GM15510 (cell line): ENCODE measurements around the gene PRELID1.

Experiments used
- POLR2A ChIP-seq: IDR thresholded peaks from 3 replicates; pipeline ENCODE4 v1.6.1; 2011; ENCODE audit warnings: borderline replicate concordance; ENCODE audit not compliant: insufficient read length; ENCODE audit errors: extremely low read depth

Gene PRELID1

DNA sequence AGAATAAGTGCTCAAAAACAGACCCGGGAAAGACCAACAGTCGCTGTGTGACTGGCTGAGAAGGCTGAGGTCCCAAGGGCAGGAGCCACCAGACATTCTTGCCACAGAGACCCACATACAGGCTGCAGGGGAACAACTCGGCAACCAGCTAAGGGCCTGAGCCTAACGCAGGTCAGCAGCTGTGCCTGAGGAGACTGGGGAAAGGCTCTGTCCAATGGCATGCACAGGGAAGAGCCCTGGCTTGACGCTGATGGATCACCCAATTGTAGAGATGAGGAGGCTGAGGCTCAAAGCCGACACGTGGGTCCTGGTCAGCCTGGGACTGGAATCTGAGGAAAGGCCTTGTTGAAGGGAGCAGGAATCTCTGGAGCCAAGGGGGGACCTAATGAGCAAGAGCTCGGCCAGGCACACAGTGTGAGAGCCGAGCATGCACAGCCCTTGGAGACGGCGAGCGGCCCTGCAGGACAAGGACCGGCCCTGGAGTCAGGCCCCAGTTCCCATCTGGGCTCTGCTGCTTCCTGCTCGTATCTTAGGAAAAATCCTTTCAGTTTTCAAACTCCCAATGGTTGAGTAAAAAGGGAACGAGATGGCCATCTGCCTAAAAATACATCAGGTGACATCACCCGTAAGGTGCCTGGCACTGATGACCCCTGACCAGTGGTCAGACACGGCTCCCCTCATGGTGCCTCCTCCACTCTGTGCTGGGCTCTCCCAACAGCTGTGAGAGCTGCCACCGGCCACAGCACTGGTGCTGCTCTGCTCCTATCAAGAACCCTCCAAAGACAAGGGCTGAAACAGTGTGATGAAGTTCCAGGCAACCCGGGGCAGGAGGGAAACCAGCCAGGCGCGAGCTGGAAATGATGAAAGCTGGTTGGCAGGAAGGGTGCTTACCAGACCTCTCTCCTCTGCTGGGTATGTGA, 31.4 kb downstream of the PRELID1 start:
- TF ChIP-seq POLR2A: no peak

DNA sequence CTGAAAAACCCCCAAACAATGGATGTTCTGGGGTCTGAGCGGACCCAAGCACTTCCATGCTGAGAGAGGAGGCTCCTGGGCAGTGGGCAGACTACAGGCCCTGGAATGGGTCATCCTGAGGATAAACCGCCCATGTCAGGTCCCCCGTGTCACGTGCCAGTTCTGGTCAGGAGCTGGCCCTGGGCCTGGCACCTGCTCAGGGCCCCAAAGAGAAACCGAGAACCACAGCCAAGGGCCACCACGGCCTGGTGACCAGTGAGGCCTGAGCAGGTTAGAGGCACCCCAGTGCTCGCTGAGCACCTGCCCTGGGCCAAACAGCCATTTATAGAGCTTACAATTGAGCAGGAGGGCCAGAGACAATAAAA, 32.1 kb downstream of the PRELID1 start:
- no peak for TF ChIP-seq POLR2A

DNA sequence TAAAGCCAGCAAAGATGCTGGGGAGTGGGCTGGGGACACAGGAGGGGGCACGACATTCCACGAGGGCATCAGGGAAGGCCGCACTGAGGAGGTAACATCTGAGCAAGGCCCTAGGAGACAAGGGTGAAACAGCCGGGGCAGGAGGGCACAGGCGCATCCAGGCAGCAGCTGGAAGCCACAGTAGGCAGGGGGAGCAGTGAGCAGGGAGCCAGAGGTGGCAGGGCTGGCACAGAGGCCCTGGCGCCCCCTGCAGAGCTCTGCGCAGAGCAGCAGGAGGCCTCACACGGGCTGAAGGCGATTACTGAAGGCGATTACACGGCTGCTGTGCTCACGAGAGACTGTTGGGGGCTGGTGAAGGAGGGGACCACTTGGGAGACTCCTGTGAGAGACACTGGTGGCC, 32.5 kb downstream of the PRELID1 start:
- TF ChIP-seq POLR2A: no peak

DNA sequence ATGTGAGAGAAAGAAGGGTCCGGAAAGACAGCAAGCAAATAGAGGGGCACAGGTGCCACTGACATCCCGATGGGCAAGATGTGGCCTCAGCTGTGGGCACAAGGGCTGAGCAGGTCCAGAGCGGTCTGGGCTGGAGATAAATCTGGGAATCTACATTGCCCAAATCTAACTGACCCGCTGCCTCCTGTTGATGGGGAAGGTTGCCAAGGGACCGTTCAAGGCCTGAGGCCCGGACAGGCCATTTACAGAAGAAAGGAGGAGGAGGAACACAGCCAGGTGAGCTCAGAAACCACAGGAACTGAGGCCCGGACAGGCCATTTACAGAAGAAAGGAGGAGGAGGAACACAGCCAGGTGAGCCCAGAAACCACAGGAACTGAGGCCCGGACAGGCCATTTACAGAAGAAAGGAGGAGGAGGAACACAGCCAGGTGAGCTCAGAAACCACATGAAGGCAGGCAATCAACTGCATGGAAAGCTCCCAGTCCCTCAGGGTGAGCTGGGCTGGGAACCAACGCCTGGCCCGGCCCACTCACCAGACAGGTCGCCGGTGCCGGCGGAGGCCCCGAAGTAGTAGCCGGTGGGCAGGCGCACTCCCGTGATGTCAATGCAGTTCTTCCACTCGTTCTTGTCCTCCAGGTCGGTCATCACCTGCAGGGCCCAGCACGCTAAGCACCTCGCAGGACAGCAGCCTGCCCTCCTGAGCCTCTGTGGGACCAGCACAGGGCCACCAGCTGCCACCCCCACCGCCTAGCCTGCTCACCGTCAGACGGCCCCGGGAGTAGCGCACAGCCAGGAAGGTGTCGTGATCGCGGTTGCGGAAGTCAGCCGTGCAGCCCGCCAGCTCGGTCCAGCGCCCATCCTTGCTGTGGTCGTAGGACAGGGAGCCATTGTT, 33.2 kb downstream of the PRELID1 start:
- TF ChIP-seq POLR2A: no peak

DNA sequence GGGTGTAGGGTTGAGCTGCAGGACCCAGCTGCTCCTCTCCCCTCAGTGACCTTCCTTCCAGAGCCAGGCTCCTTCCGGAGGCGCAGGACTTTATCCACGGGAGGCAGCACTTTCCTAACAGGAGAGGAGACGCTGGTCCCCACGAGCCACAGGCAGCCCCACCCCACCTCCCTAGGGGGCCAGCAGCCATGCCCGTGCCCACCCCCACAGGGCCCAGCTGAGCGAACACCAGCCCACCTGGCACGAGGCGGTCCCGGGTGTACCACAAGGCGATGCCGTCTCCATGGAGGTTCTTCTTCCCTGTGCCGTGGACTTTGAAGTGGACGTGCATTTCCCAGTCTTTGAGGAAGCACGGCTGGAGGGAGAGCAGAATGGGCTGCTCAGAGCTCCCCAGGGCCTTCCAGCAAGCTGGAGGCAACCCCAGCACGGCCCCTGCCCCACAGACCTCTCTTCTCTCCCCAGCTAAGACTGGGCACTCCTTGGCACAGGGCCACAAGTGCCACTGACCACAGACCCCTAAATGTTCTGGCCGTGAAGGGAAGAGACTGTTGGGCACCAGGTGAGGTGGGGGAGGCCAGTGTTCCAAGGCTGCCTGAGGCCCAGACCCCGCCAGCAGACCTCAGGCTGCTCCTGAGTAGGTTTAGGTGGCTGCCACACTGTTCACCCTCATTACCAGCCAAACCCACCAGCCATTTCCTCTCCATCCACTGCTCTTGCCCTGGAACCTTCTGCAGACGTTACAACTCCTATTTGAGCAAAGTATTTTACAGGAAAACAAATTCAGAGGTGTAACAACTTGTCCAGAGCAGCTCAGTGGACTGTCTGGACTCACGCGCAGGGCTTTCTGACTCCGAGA, 34.9 kb downstream of the PRELID1 start:
- TF ChIP-seq POLR2A: no peak

DNA sequence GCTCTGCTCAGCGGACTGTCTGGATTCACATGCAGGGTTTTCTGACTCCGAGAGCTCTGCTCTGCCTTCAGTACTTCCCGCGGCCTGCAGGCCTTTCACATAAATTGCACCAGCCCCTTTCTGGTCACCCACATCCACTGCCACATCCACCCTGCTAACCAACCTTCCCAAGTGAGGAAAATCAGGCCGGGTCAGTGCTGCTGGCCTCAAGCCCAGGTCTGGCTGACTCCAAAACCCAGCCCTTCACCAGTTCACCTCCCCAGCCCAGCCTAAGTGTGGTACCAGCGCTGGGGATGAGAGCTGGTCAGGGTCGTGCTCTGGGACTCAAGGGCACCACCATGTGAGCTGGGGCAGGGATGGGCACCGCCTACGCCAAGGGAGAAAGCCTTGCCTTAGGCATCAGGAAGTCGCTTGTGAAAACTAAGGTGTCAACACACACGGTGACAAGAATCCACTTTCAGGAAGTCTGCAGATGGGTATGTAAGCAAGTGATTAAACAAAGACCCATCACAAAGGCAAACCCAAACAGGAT, 35.6 kb downstream of the PRELID1 start:
- TF ChIP-seq POLR2A: no peak

DNA sequence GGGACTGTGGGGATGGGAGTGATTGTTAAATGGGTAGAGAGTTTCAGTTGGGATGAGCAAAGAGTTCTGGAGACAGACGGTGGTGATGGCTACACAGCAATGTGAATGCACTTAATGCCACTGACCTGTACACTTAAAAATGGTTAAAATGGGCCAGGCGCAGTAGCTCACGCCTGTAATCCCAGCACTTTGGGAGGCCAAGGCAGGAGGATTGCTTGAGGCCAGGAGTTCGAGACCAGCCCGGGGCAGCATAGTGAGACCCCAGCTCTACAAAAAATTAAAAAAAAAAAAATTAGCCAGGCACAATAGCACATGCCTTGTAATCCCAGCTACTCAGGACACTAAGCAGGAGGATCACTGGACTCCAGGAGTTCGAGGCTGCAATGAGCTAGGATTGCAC, 40.2 kb downstream of the PRELID1 start:
- no peak for TF ChIP-seq POLR2A

DNA sequence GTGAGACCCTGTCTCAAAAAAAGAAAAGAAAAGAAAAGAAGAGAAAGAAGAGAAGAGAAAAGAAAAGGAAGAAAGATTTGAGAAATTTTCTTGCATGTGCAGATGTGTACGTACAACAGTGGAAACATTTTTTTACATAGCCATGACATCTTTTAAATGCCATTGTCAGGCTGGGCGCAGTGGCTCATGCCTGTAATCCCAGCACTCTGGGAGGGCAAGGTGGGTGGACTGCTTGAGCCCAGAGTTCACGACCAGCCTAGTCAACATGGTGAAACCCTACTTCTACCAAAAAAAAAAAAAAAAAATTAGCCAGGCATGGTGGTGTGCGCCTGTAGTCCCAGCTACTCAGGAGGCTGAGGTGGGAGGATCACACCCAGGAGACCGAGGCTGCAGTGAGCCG, 41.3 kb downstream of the PRELID1 start:
- TF ChIP-seq POLR2A: no peak

DNA sequence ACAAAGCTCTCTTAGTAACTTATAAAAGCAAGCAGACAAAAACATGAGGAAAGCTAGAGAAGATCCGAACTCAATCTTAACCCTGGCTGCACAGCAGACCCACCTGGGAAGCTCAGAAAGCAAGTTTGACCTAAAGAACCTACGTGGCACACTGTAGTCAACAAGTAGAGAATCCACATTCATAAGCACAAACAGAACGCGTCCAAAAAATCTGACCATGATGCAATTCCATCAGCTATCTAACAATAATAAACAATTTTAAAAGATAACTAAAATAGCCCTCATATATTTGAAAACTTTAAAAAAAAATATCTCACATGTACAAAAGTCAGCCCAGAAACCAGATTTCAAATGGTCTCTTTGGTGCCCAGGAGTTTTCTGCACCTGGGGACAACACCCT, 43.2 kb downstream of the PRELID1 start:
- TF ChIP-seq POLR2A: no peak

DNA sequence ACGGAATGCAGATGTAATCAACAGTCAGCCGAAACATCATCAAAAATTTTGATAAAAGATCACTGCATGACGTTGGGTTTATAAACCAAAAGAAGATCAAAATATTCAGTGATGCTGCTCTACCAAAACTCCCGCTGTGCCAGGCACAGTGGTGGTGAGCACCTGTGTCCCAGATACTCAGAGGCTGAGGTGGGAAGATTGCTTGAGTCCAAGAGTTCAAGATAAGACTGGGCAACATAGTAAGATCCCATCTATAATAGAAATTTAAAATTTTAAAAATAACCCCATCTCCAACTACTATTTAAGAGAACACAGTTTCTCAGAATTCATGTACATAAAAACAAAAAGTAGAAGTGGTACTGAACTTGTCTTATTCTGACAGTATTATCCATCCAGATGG, 44.1 kb downstream of the PRELID1 start:
- TF ChIP-seq POLR2A: no peak

DNA sequence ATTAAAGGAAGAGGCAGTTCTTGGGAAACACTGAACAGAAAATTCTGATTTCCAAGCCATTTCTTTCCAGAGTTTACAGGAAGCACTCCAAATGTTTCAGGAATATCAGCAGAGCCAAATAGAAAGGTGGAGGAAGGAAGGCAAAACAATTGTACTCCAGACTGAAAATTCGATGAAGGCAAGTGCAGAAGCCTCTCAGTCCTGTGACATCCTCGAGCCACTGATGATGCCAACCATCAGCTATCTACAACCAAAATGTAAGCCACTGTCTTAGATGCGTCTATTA, 45.7 kb downstream of the PRELID1 start:
- no peak for TF ChIP-seq POLR2A

DNA sequence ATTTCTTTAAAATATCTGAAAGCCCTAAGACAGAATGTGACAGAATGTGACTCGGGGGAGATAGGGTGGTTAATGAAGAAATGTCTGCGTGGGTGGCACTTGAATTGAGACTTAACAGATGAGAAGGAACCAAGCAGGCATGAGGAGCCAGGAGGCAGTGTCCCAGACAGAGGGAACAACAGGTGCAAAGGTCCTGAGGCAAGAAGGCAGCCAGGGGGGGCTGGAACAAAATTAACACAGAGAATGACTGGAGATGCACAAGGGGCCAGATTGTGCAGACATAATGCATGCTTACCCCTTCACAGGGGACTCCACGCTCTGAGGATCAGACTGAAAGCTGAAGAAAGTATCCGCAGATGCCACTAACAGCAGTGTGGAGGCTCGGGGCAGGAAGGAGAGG, 46.2 kb downstream of the PRELID1 start:
- TF ChIP-seq POLR2A: no peak

DNA sequence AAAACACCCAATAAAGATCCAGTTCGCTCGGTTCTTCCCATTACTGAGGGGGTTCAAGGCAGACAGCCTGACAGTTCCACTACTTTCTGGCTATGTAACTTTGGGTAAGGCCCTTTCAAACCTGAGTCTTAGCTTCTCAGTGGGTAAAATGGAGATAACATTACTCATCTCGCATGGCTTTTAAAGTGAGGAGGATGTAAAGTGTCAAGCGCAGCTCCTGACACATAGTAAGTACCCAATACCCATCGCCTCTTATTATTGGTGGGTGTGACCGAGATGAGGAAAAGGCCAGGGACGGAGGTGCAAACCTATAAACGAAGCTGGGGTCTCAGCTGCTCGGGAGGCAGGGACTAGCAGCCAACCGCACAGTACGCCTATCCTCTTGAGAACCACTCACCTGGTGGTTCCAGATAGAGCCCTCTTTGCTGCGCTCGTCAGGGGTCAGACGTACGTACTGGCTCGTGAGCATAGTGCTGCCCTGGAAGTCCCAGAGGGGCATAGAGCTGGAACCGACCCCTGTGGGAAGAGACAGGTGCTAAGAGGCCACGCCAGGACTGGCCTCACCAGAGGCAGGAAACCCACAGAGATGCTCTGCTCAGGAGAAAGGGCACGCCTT, 47.3 kb downstream of the PRELID1 start:
- no peak for TF ChIP-seq POLR2A
